Embryonic facial prominence (tissue), 1 donor: ENCODE results near the gene PJA2.
"Not testable (repeated sequence)": the region's sequence is repeated elsewhere in the genome, so short reads cannot be mapped to it uniquely, and the experiment has no call there.

Experiments used
- DNase-seq: peaks from one replicate; pipeline ENCODE4 v3.0.0-alpha.2; 2016; ENCODE audit errors: extremely low spot score

PJA2 gene

GRCh38 chr5:109409844-109410388, at the start of gene PJA2:
Gene PJA2, minus strand, starts transcription at chr5:109409974. Its CDS starts 26,541 bp downstream, at chr5:109383433.
- peak; percentile 100 for DNase-seq

DNA sequence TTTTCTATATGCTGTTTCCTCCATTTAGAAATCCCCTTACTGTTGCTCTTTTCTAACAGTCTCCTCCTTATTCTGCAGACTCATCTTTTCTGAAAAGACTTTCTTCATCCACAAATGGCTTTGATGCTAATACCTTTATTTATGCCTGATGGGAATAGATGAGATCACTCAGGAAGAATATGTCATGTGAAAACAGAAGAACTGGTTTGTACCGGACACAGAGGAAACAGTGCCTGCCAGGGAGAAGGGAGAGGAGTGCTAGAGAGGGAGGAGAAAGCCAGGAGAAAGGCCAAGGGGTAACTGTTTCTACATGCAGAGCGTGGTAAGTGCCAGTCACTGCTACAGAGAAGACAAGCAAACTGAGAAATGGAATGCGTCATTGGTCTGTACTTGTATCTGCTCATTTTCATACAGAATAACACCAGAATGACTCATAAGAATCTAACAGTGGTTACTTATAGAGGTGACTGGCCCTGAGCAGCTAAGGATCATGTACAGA, 45.9 kb upstream of the PJA2 start:
- DNase-seq: peak; percentile 31

DNA sequence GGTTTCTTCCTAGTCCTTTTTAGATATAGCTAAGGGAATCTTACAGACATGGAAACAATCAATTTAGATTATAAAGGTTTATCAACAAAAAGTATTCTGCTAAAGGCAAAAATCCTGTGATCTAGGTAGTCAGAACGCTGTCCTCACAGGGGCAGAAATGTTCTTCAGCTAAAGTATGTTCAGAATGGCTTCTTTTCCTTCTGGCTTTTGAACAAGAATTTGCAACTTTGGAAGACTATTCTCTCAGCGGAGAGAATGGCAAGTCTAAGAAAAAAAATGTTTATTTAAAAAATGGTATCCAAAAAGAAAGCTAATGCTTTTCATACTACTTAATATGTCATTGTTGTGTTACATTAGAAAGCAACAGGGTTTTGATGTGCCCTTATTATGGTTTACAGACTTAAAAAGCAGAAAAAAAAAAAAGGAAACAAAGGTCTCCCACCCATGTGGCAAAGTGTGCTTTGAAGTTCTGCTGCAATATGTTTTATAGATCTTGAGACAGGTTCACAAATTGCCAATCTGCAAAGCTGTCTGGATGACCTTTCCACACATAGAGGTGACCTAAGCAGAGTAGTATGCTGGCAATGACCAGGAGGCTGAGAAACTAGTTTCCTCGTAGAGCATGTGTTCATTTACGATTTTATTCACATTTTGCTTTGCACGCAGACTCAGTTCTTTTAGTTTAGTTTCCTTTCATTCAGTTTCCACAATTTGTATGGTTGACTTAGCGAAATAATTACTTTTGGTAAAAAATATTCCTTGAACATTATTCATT, 45.1 kb upstream of the PJA2 start:
- DNase-seq: no peak

- DNase-seq: no peak
Measured at GRCh38 chr5:109453251-109453650, 43.5 kb upstream of the PJA2 start.

DNA sequence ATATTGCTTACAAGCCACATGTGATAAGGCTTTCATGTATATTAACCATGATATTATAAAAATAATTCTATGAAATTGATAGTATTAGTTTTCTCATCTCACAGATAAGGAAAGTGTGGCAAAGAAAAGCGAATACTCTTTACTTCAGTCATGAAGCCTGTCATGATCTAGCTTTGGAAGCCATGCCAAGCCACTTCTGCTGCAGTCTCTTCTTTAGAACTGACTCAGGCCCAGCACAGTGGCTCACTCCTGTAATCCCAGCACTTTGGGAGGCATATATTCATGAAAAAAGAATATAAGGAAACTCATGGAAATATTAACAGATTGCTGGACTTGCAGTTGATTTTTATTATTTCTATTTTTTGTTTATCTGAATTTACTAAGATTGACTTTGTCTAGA, 42.9 kb upstream of the PJA2 start:
- no peak for DNase-seq

DNA sequence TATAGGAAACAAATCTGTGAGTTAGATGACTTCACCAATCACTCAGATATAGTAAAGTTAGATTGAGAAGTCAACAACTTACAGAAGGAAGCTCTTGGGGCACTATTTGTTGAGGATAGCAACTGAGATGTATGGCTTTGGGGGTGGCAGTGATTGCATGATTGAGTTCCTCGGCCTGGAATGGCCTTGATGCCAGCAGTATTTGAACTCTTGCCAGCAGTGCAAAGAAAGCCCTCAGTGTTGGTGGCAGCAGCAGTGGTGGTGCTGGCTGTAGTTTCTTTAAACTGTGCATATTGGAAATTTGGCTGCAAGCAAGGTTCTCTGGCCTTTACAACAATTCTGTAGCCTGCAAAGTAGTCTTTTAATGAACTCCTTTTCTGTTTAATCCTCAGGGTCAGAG, 41.4 kb upstream of the PJA2 start:
- DNase-seq: no peak

DNA sequence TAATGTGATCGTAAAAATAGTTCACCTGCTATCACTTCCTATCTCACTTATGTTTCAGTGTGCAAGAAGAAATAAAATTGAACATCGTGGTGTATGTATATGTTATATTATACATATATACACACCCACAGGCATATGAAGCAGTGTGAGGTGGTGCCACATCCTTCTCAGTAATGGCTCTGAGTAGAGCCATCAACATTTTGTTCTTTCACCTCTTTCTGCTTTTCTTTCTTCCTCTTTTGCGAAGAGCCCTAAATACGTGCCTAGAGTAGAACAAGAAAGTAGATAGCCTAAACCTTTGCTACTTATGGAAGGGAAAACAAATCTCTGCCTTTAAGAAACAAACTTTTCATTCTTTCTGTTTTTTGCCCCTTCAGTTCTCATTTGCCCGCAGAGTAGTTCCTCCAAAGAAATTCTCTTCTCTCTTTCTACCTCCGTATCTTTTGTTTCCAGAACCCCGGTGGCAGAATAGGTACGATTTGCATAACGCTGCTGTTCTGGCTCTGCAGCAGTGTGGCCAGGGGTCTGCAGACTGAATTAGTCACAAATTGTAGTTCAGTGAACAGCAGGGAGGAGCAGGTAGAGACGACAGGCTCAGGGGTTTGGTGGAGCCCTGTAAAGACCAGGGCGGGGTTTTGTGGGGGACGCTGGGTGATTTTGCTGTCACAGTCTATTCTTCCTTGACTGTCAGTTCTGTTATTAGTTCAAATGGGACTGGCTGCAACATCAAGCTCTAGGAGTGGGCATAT, 40.5 kb upstream of the PJA2 start:
- no peak for DNase-seq

DNA sequence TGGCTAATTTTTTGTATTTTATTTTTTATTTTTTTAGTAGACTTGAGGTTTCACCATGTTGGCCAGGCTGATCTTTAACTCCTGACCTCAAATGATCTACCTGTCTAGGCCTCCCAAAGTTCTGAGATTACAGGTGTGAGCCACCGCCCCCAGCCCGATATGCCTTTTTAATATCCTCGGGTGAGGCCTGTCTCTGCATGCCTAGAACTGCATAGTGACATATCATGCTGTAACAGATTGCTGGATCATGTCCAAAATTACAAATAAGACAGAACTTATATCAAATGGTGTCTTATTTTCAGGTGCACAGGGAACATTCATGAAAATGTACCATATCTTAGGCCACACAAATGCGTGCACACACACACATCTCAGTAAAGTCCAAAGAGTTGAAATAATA, 39.1 kb upstream of the PJA2 start:
- no peak for DNase-seq

GRCh38 chr5:109439590-109439989, 29.8 kb upstream of the PJA2 start:
- DNase-seq: no peak

DNA sequence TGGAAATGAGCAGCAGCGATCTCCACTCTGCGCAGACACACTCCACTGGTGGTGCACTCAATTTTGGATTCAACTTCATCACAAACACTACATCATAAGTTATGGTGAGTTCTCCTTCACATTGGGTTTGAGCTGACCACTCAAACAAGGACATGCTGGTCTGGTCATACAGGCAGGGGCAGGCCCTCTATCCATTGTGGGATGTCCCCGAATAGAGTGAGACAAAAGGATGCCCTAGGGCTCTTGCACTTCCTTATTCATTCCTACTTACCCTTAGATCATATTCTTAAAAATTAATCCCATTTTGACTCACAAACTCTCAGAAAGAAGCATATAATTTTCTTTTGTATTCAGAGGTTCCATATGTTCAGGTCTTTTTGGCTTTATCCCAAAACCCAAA, 16.3 kb upstream of the PJA2 start:
- DNase-seq: no peak

GRCh38 chr5:109425521-109425920, 15.7 kb upstream of the PJA2 start:
- DNase-seq: not testable (repeated sequence)

- DNase-seq: no peak
Measured at GRCh38 chr5:109421956-109422355, 12.2 kb upstream of the PJA2 start.

DNA sequence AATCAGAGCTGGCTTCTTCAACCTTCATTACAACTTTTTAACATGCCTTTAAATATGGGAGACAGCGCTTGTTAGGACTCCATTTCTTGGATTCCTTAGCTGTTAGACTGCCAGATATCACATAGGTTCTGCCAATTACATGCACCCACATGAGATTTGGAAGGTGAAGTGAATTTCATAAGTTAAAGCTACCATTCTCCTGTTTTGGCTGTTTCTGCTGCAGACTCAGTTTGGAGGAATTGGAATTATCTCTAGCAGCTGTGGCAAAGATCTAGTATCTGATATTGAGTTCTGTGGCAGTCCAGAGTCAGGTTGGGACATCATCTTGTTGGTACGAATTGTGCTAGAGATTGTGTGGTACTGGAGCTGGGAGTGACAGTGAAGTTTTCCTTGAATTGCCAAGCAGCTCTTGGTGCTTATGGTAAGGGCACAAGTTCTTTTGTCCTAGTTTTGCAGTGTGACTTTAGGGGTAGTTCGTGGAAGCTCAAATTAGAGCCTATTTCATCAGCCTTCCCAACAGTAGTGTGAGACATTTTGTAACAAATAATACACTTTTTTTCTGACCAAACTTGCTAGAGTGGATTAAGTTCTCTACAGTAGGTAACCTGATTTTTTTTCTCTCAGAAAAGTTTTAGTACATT, 9.1 kb upstream of the PJA2 start:
- DNase-seq: no peak

- DNase-seq: no peak
Measured at GRCh38 chr5:109416882-109417281, 7.1 kb upstream of the PJA2 start.

GRCh38 chr5:109413921-109414461, 4.2 kb upstream of the PJA2 start:
- not testable (repeated sequence) for DNase-seq

DNA sequence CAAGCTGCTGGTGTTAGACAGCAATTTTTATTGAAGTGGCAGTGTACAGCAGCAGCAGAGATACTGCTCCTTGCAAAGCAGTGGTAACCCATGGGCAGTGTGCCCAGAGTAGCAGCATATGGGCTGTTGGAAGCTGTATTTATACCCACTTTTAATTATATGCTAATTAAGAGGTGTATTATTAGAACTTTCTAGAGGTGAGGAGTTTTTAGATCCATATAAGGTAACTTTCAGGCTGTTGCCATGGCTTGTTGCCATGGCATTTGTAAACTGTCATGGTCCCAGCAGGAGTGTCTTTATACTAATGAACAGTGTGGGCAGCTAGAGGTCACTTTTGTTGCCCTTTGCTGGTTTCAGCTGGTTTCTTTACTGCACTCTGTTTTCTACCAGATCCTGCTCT, 3.7 kb upstream of the PJA2 start:
- DNase-seq: no peak

GRCh38 chr5:109412981-109413402, 3.2 kb upstream of the PJA2 start:
- DNase-seq: no peak

GRCh38 chr5:109411627-109412026, 1.9 kb upstream of the PJA2 start:
- DNase-seq: no peak

DNA sequence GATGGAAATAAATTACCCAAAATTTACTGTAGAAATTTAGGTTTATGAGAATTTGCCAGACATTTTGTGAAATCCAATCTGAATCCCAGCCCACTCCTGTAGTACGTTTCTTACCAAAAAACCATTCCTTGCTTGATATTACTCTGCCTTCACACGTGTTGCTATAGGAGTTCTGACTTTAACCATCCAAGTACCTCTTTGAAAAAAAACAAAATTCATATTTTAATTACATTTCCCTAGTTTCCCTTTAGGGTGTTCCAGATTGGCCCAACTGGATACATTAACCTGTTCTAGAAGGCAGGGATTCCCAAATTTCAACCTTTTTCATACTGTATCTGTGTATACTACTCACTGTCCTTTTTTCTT, 1.4 kb upstream of the PJA2 start:
- DNase-seq: peak; percentile 27

GRCh38 chr5:109410389-109411148, 795 bp upstream of the PJA2 start:
- no peak for DNase-seq
